ENCODE data around the gene AQP12B. TPM values are rescaled to one million over a fixed set of nuclear protein-coding genes. Genes with fewer than 3 reads are reported as not detected.

Gene AQP12B
- total and polyA plus RNA-seq, 2 of the 8 experiments (the other 6 are each of a cell fraction or from before 2014, with no cell fraction given) = not detected

GRCh38 chr2:240629968-240630770 lies 52.5 kb downstream of the AQP12B start (continued):
- TF ChIP-seq EGR1 (IDR thresholded peaks at IDR 0.05; ENCODE audit: borderline replicate concordance, low read depth, low read length) = no peak
- no peak for TF ChIP-seq GTF2F1 (IDR thresholded peaks at IDR 0.05; ENCODE audit: borderline replicate concordance, low read depth, low read length)
- TF ChIP-seq RNF2 (IDR thresholded peaks at IDR 0.05; ENCODE audit: borderline replicate concordance, low read depth, low read length, missing control alignments, poor library complexity, severe bottlenecking) = no peak
- no peak for TF ChIP-seq RBBP5 (IDR thresholded peaks at IDR 0.05; ENCODE audit: borderline replicate concordance, low read depth, low read length)
- TF ChIP-seq SAP30 (IDR thresholded peaks at IDR 0.05; ENCODE audit: insufficient read depth, insufficient replicate concordance, low read length) = no peak
- no peak for TF ChIP-seq CTBP2 (IDR thresholded peaks at IDR 0.05; ENCODE audit: borderline replicate concordance, insufficient read depth, insufficient read length, low read length)
